Astrocyte (in vitro differentiated cells and primary cell): ENCODE measurements around the gene HS6ST1.

Experiments
- EZH2 ChIP-seq: IDR thresholded peaks from 2 replicates; pipeline ENCODE4 v1.6.1; 2012; ENCODE audit warnings: mild to moderate bottlenecking, low read length, inconsistent platforms; ENCODE audit not compliant: insufficient read depth
- TF ChIP-seq, protein P1 (sequence below): IDR thresholded peaks from 2 replicates; pipeline ENCODE4 v1.5.1; 2011; ENCODE audit warnings: low read depth, mild to moderate bottlenecking, inconsistent platforms, low read length, moderate library complexity; ENCODE audit not compliant: insufficient read depth

GRCh38 chr2:128264881-128265607 lies 53.6 kb downstream of the HS6ST1 start:
- TF ChIP-seq, protein P1, sequence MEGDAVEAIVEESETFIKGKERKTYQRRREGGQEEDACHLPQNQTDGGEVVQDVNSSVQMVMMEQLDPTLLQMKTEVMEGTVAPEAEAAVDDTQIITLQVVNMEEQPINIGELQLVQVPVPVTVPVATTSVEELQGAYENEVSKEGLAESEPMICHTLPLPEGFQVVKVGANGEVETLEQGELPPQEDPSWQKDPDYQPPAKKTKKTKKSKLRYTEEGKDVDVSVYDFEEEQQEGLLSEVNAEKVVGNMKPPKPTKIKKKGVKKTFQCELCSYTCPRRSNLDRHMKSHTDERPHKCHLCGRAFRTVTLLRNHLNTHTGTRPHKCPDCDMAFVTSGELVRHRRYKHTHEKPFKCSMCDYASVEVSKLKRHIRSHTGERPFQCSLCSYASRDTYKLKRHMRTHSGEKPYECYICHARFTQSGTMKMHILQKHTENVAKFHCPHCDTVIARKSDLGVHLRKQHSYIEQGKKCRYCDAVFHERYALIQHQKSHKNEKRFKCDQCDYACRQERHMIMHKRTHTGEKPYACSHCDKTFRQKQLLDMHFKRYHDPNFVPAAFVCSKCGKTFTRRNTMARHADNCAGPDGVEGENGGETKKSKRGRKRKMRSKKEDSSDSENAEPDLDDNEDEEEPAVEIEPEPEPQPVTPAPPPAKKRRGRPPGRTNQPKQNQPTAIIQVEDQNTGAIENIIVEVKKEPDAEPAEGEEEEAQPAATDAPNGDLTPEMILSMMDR: no peak
- TF ChIP-seq EZH2: no peak
